M059J (cell line): Measurements from ENCODE around the gene RADIL. TPM values are rescaled to one million over a fixed set of nuclear protein-coding genes. Genes with fewer than 3 reads are reported as not detected.

Experiments
- DNase-seq: peaks from one replicate; pipeline ENCODE4 v3.0.0-alpha.2; 2012; ENCODE audit warnings: low read depth
- total RNA-seq: library from RNA; depleted of rRNA; stranded (reverse); fragments of >200 nt; shearing (Covaris generic); gene quantifications from 2 replicates; pipeline ENCODE4 v1.2.3, GENCODE V29; 2014; rRNA removed

The RADIL gene
- total RNA-seq, 1 experiment from 2014 or later = not detected

- no peak for DNase-seq
Measured at GRCh38 chr7:4758111-4758510, 125.4 kb downstream of the RADIL start.

GRCh38 chr7:4755045-4755444, 128.5 kb downstream of the RADIL start:
- DNase-seq = no peak

- DNase-seq = no peak
Measured at GRCh38 chr7:4754433-4755010, 129.0 kb downstream of the RADIL start.

- DNase-seq = peak; percentile 59
Measured at GRCh38 chr7:4753598-4754432, 129.7 kb downstream of the RADIL start.

- no peak for DNase-seq
Measured at GRCh38 chr7:4751398-4751947, 132.0 kb downstream of the RADIL start.

- no peak for DNase-seq
Measured at GRCh38 chr7:4749798-4750197, 133.7 kb downstream of the RADIL start.

- no peak for DNase-seq
Measured at GRCh38 chr7:4749363-4749762, 134.2 kb downstream of the RADIL start.

Other genes starting within 250 kb of the RADIL start
- gene FOXK1, start 201.4 kb downstream of the RADIL start, total RNA-seq = 6.6 and 11.6 TPM in 2 replicates
- gene AP5Z1, start 108.1 kb downstream of the RADIL start, total RNA-seq = 15.4 and 22.7 TPM in 2 replicates
- not detected in 2 replicates for gene PAPOLB, start 21.7 kb downstream of the RADIL start, total RNA-seq
- gene MMD2, start 75.5 kb upstream of the RADIL start, total RNA-seq = not detected in 2 replicates
- 6.9 and 7.9 TPM in 2 replicates for gene RBAK, start 162.1 kb upstream of the RADIL start, total RNA-seq